GM18519 (cell line): Measurements from ENCODE around the gene SAMD13.
"Not testable (repeated sequence)": the region's sequence is repeated elsewhere in the genome, so short reads cannot be mapped to it uniquely, and the experiment has no call there.

ENCODE experiments used
- ATAC-seq: cut with Tn5 transposase; IDR thresholded peaks from one replicate; pipeline ENCODE4 v1.9.1; 2021; ENCODE audit warnings: mild to moderate bottlenecking, moderate library complexity; ENCODE audit not compliant: unreplicated experiment, low FRiP score

Gene SAMD13

GRCh38 chr1:84282780-84283333 is 18.7 kb upstream of the SAMD13 start:
- no peak for ATAC-seq

GRCh38 chr1:84283381-84283780 is 18.1 kb upstream of the SAMD13 start:
- no peak for ATAC-seq

GRCh38 chr1:84286071-84286470 is 15.4 kb upstream of the SAMD13 start:
- no peak for ATAC-seq

- not testable (repeated sequence) for ATAC-seq
Measured at GRCh38 chr1:84287389-84287788, 14.1 kb upstream of the SAMD13 start.

- no peak for ATAC-seq
Measured at GRCh38 chr1:84289169-84289785, 12.2 kb upstream of the SAMD13 start.

- ATAC-seq = no peak
Measured at GRCh38 chr1:84291882-84292655, 9.4 kb upstream of the SAMD13 start.

GRCh38 chr1:84293766-84294165 is 7.7 kb upstream of the SAMD13 start:
- no peak for ATAC-seq

- ATAC-seq = no peak
Measured at GRCh38 chr1:84294751-84295150, 6.8 kb upstream of the SAMD13 start.

- no peak for ATAC-seq
Measured at GRCh38 chr1:84297546-84298244, 3.8 kb upstream of the SAMD13 start.

- peak; percentile 52 for ATAC-seq
Measured at GRCh38 chr1:84298328-84298683, 3.2 kb upstream of the SAMD13 start.

GRCh38 chr1:84298684-84299535 is 2.6 kb upstream of the SAMD13 start:
- peak; percentile 16 for ATAC-seq

- ATAC-seq = no peak
Measured at GRCh38 chr1:84299536-84300170, 1.9 kb upstream of the SAMD13 start.

GRCh38 chr1:84300501-84300900 is 1.0 kb upstream of the SAMD13 start:
- no peak for ATAC-seq

- ATAC-seq = no peak
Measured at GRCh38 chr1:84301785-84302385, 377 bp downstream of the SAMD13 start.

GRCh38 chr1:84303314-84303830 is 1.9 kb downstream of the SAMD13 start:
- no peak for ATAC-seq

- ATAC-seq = no peak
Measured at GRCh38 chr1:84307398-84307797, 5.9 kb downstream of the SAMD13 start.

- ATAC-seq = no peak
Measured at GRCh38 chr1:84311296-84311695, 9.8 kb downstream of the SAMD13 start.

- no peak for ATAC-seq
Measured at GRCh38 chr1:84319662-84320061, 18.2 kb downstream of the SAMD13 start.

- ATAC-seq = no peak
Measured at GRCh38 chr1:84327830-84328229, 26.3 kb downstream of the SAMD13 start.
